Hepatocyte (in vitro differentiated cells): ENCODE results near the gene CXCL8.

Experiments
- EZH2 ChIP-seq: fragments of 200-600 bp; sonication (generic); IDR thresholded peaks from 2 replicates; pipeline ENCODE4 v1.6.1; 2016; ENCODE audit warnings: antibody characterized with exemption, mild to moderate bottlenecking, borderline replicate concordance
- TF ChIP-seq, protein P1 (sequence below): fragments of 200-600 bp; sonication (generic); IDR thresholded peaks from 2 replicates; pipeline ENCODE4 v1.5.1; 2016; ENCODE audit warnings: antibody characterized with exemption, mild to moderate bottlenecking; ENCODE audit not compliant: poor library complexity

DNA sequence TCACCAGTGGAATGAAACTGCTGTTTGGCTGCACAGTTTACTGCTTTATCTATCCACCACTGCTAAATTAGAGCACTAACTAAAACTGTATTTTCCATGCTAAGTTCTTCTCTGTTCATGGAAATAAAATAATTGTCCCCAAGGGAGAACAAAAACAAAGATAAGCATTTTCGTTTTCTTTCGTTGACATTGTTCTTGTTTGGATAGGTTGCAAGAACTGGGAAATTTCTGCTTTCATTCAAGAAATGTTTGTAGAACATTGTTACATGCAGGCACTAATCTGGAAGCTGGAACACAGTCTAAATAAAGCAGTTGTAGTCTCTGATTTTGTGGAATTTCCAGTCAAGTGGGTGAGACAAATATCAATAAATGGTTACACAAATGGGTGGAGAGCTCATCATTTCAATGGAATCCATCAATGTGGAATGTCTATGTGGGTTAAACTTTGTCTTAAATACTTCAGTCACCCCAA lies 5.8 kb upstream of the CXCL8 start:
- TF ChIP-seq, protein P1, sequence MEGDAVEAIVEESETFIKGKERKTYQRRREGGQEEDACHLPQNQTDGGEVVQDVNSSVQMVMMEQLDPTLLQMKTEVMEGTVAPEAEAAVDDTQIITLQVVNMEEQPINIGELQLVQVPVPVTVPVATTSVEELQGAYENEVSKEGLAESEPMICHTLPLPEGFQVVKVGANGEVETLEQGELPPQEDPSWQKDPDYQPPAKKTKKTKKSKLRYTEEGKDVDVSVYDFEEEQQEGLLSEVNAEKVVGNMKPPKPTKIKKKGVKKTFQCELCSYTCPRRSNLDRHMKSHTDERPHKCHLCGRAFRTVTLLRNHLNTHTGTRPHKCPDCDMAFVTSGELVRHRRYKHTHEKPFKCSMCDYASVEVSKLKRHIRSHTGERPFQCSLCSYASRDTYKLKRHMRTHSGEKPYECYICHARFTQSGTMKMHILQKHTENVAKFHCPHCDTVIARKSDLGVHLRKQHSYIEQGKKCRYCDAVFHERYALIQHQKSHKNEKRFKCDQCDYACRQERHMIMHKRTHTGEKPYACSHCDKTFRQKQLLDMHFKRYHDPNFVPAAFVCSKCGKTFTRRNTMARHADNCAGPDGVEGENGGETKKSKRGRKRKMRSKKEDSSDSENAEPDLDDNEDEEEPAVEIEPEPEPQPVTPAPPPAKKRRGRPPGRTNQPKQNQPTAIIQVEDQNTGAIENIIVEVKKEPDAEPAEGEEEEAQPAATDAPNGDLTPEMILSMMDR: no peak
- no peak for TF ChIP-seq EZH2
